Transverse colon (tissue), 4 donors: ENCODE measurements around the gene OR10A3. TPM values are rescaled to one million over a fixed set of nuclear protein-coding genes. Genes with fewer than 3 reads are reported as not detected.
A peak's percentile ranks its signal among the peaks of the same experiment; 100 is the strongest.

Experiments used
- DNase-seq: peaks from one replicate; pipeline ENCODE4 v3.0.0-alpha.2; 2019
- H3K27ac ChIP-seq, 4 donors: fragments of 200-600 bp; sonication (generic); 2 replicates each; pipeline ENCODE4 v1.5.1; 2016 to 2018; ENCODE audit warnings: inconsistent platforms in 4 of 4
- H3K27me3 ChIP-seq: fragments of 200-600 bp; sonication (generic); 2 replicates; pipeline ENCODE4 v1.5.1; 2017; ENCODE audit warnings: inconsistent platforms
- H3K36me3 ChIP-seq, 4 donors: fragments of 200-600 bp; sonication (generic); 2 replicates each; pipeline ENCODE4 v1.5.1; 2017 to 2019; ENCODE audit warnings: inconsistent platforms in 4 of 4
- H3K4me1 ChIP-seq, 4 donors: fragments of 200-600 bp; sonication (generic); 2 replicates each; pipeline ENCODE4 v1.5.1; 2017 to 2020; ENCODE audit warnings: inconsistent platforms in 4 of 4
- H3K4me3 ChIP-seq, 4 donors: fragments of 200-600 bp; sonication (generic); 1 replicate in 1 of 4; 2 replicates in 3 of 4; pipeline versions ENCODE4 v1.5.1 to v1.6.1; 2017 to 2019; ENCODE audit warnings: inconsistent platforms in 4 of 4
- H3K9me3 ChIP-seq, 2 donors: fragments of 200-600 bp; sonication (generic); 2 replicates each; pipeline ENCODE4 v1.5.1; 2017 to 2019; ENCODE audit warnings: inconsistent platforms in 2 of 2
- CTCF ChIP-seq, 5 experiments: fragments of 200-600 bp in 3 of 5; fragments of 450-650 bp in 2 of 5; sonication (generic) in 3 of 5; IDR thresholded peaks; 1 replicate in 2 of 5; 2 replicates in 3 of 5; pipeline ENCODE4 v1.5.1; 2016 to 2017; ENCODE audit warnings: antibody characterized with exemption in 5 of 5, inconsistent platforms in 3 of 5, mild to moderate bottlenecking in 2 of 5, moderate library complexity in 1 of 5
- EP300 ChIP-seq: sonication (generic); formaldehyde crosslinking; IDR thresholded peaks from one replicate; pipeline ENCODE4 v1.6.1; 2017; ENCODE audit warnings: antibody characterized with exemption, low read depth
- POLR2A ChIP-seq: fragments of 450-650 bp; IDR thresholded peaks from one replicate; pipeline ENCODE4 v1.6.1; 2016; ENCODE audit warnings: antibody characterized with exemption, mild to moderate bottlenecking, moderate library complexity
- POLR2AphosphoS5 ChIP-seq, 3 donors: sonication (generic); formaldehyde crosslinking; IDR thresholded peaks; one replicate each; pipeline ENCODE4 v1.6.1; 2016; ENCODE audit warnings: antibody characterized with exemption in 3 of 3
- WGBS, 2 donors: methylation state at CpG; one replicate each; pipeline ENCODE4 v1.1.5; 2018; ENCODE audit warnings: low coverage in 1 of 2; 5-methylcytosine and 5-hydroxymethylcytosine counted together
- in situ Hi-C, 4 donors: fragments of 200-750 bp; cut with MboI; loops; one replicate each; pipeline versions ENCODE4 v1.15.0 to v1.15.1; 2017; ENCODE audit warnings: low sequenced_read_pairs in 3 of 4, low pct_ligation_motif_present in 1 of 4, low pct_unique_long_range_greater_than_20kb in 1 of 4
- intact Hi-C: fragments of 100-400 bp; cut with DNase I; formaldehyde crosslinking; loops from one replicate; pipeline ENCODE4 v1.15.1; 2023; ENCODE audit warnings: low total_unique reads
- total RNA-seq, 4 donors: library from RNA; depleted of rRNA; stranded (reverse); fragments of >200 nt; gene quantifications; one replicate each; pipeline ENCODE4 v1.1.0, GENCODE V29; 2016

OR10A3 gene
- total RNA-seq, 4 donors from 2014 or later = not detected

- Histone ChIP-seq H3K27me3 (peaks cover 16% of the 10 kb centered on the region), H3K4me3 (no peak overlapping the region), H3K9me3 (no peaks in the 10 kb centered on the region), H3K4me1 (peaks cover 5 to 20% (median 7%) of the 10 kb centered on the region in 4 donors), H3K27ac (peak overlapping the region; percentile 70 to 77 (median 72)), H3K36me3 (no peaks in the 10 kb centered on the region)
- in situ Hi-C loops = loop anchor here in 3 of 4 donors (5.0 to 25.0 kb wide), 3 partner anchors 91 to 194 kb away; partner anchors contain the start of genes EIF3F (in 3 of the 3) and TUB (in 1 of the 3)
- TF ChIP-seq POLR2AphosphoS5 (IDR thresholded peaks at IDR 0.05) (no peak), CTCF (IDR thresholded peaks at IDR 0.05) (no peak), POLR2A (no peak), EP300 (no peak)
- intact Hi-C loops = loop anchor here (5.0 kb wide), 1 partner anchor 94 kb away; the partner anchor contains the start of gene EIF3F
- peak; percentile 57 for DNase-seq
- 47 to 56% methylated on average over 2 of the region's 2 CpGs for WGBS, 2 donors
Measured at GRCh38 chr11:7893796-7894195, 47.7 kb downstream of the OR10A3 start.

GRCh38 chr11:7892840-7893254 is 48.7 kb downstream of the OR10A3 start:
- no peak overlapping the region for H3K4me3 ChIP-seq
- TF ChIP-seq EP300 (no peak), CTCF (IDR thresholded peaks at IDR 0.05) (peak; percentile 65 to 80 (median 71)), POLR2AphosphoS5 (IDR thresholded peaks at IDR 0.05) (no peak), POLR2A (no peak)
- peaks cover 5 to 20% (median 7%) of the 10 kb centered on the region in 4 donors for H3K4me1 ChIP-seq
- intact Hi-C loops (loop anchor here (5.0 kb wide), 1 partner anchor 94 kb away; the partner anchor contains the start of gene EIF3F), in situ Hi-C loops (loop anchor here in 3 of 4 donors (5.0 to 25.0 kb wide), 3 partner anchors 92 to 194 kb away; partner anchors contain the start of genes EIF3F (in 3 of the 3) and TUB (in 1 of the 3))
- 0 to 6% methylated on average over 2 of the region's 2 CpGs for WGBS, 2 donors
- H3K27ac ChIP-seq = peak overlapping the region; percentile 70 to 77 (median 72)
- no peaks in the 10 kb centered on the region for H3K9me3 ChIP-seq
- DNase-seq = no peak
- H3K27me3 ChIP-seq = peaks cover 16% of the 10 kb centered on the region
- H3K36me3 ChIP-seq = no peaks in the 10 kb centered on the region

GRCh38 chr11:7892059-7892699 is 49.3 kb downstream of the OR10A3 start:
- peaks cover 5 to 20% (median 7%) of the 10 kb centered on the region in 4 donors for H3K4me1 ChIP-seq
- no peak overlapping the region for H3K4me3 ChIP-seq
- intact Hi-C loops (loop anchor here (5.0 kb wide), 1 partner anchor 95 kb away; the partner anchor contains the start of gene EIF3F), in situ Hi-C loops (loop anchor here in 3 of 4 donors (5.0 to 25.0 kb wide), 3 partner anchors 93 to 195 kb away; partner anchors contain the start of genes EIF3F (in 3 of the 3) and TUB (in 1 of the 3))
- no peak for DNase-seq
- H3K27ac ChIP-seq = no peak overlapping the region
- H3K27me3 ChIP-seq = peaks cover 16% of the 10 kb centered on the region
- 58 to 69% methylated on average over 4 to 6 of the region's 6 CpGs for WGBS, 2 donors
- no peaks in the 10 kb centered on the region for H3K9me3 ChIP-seq
- TF ChIP-seq POLR2A = no peak
- no peak for TF ChIP-seq POLR2AphosphoS5 (IDR thresholded peaks at IDR 0.05)
- TF ChIP-seq CTCF (IDR thresholded peaks at IDR 0.05) = no peak
- TF ChIP-seq EP300 = no peak
- no peaks in the 10 kb centered on the region for H3K36me3 ChIP-seq

DNA sequence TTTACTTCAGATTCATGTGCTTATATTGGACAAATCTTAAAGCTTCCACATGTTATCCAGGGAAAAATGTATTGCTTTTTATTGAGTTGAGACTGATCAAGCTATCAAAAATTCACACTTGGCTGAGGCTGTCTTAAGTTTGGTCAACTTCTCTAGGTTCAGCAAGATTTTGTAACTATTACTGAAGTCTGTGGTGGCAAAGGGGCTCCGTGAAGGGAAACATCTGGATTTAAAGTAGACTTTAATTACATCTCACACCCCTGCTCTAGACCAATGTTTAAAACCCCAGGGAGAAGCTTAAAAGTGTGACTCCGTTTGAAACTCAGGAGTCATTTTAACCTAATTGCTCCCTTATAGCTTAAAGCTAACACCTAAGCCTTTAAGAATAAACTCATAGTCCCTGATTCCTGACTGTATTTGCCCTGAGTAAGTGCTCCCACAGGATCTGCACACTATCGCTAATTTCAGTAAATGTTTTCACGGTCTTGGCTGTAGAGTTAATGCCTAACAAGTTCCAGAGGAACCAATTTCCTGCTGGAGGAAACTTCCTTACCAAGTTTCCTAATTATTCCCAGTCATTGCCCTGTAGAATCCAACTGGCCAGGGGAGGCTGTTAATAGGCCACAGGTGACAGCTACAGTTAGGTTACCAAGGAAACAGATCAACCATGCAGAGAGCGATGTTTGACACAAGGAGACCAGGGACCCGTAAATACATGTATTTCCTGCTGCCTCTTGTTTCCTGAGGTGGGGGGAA is 50.9 kb downstream of the OR10A3 start:
- Histone ChIP-seq H3K27me3 (peaks cover 24% of the 10 kb centered on the region), H3K4me1 (peaks cover 5 to 20% (median 7%) of the 10 kb centered on the region in 4 donors), H3K4me3 (no peak overlapping the region), H3K9me3 (no peaks in the 10 kb centered on the region), H3K27ac (no peak overlapping the region), H3K36me3 (no peaks in the 10 kb centered on the region)
- intact Hi-C loops (loop anchor here (5.0 kb wide), 1 partner anchor 97 kb away; the partner anchor contains the start of gene EIF3F), in situ Hi-C loops (loop anchor here in 3 of 4 donors (5.0 to 25.0 kb wide), 3 partner anchors 94 to 197 kb away; partner anchors contain the start of genes EIF3F (in 3 of the 3) and TUB (in 1 of the 3))
- WGBS, 2 donors = 19 to 26% methylated on average over 4 to 6 of the region's 6 CpGs
- no peak for DNase-seq
- TF ChIP-seq CTCF (IDR thresholded peaks at IDR 0.05) (no peak), POLR2A (no peak), EP300 (no peak), POLR2AphosphoS5 (IDR thresholded peaks at IDR 0.05) (no peak)
